ENCODE measurements around the gene UBE2R2. TPM values are rescaled to one million over a fixed set of nuclear protein-coding genes. Genes with fewer than 3 reads are reported as not detected.

Gene UBE2R2
- total RNA-seq, result 16.8 and 18.0 TPM in 2 replicates

GRCh38 chr9:33816327-33817252, at the start of gene UBE2R2:
Gene UBE2R2 (plus strand): TSS chr9:33817160. CDS start chr9:33817758, 598 bp downstream.

GRCh38 chr9:33795281-33795680, 21.7 kb upstream of the UBE2R2 start, which contains the start of gene PRSS3:
Gene PRSS3 (plus strand): TSS chr9:33795561. CDS start chr9:33795574, 13 bp downstream.

Other genes starting within 250 kb of the UBE2R2 start
- gene PRSS3, start 21.6 kb upstream of the UBE2R2 start, total RNA-seq, result 1.3 and 3.7 TPM in 2 replicates
- 17.2 and 18.8 TPM in 2 replicates for gene UBAP2, start 231.7 kb downstream of the UBE2R2 start, total RNA-seq

Measured in bronchus fibroblast of lung (primary cell).